HUES6 (cell line): ENCODE results near the gene COL23A1.

ENCODE experiments used
- H3K27ac ChIP-seq: 2 replicates; pipeline ENCODE4 v1.7.0; 2013; ENCODE audit warnings: low read depth, mild to moderate bottlenecking, low read length, inconsistent platforms
- H3K27me3 ChIP-seq: 2 replicates; pipeline ENCODE4 v1.6.1; 2013; ENCODE audit warnings: low read length; ENCODE audit not compliant: control insufficient read depth, insufficient read depth
- H3K36me3 ChIP-seq: 2 replicates; pipeline ENCODE4 v1.6.1; 2013; ENCODE audit warnings: low read length; ENCODE audit not compliant: control insufficient read depth, insufficient read depth
- H3K4me1 ChIP-seq: 2 replicates; pipeline ENCODE4 v1.6.1; 2013; ENCODE audit warnings: low read length; ENCODE audit not compliant: control insufficient read depth, insufficient read depth
- H3K4me3 ChIP-seq: 2 replicates; pipeline ENCODE4 v1.5.1; 2013; ENCODE audit warnings: low read depth, low read length
- H3K9ac ChIP-seq: one replicate; pipeline ENCODE4 v1.6.1; 2013; ENCODE audit warnings: mild to moderate bottlenecking, low read length
- H3K9me3 ChIP-seq: 2 replicates; pipeline ENCODE4 v1.6.1; 2013; ENCODE audit warnings: low read depth, low read length; ENCODE audit not compliant: control insufficient read depth, insufficient read depth

The COL23A1 gene

GRCh38 chr5:178502401-178503100 lies 87.6 kb downstream of the COL23A1 start:
- H3K4me1 ChIP-seq: no peaks in the 10 kb centered on the region
- H3K4me3 ChIP-seq: no peak overlapping the region
- H3K9me3 ChIP-seq: peaks cover 12% of the 10 kb centered on the region
- H3K36me3 ChIP-seq: no peaks in the 10 kb centered on the region
- no peaks in the 10 kb centered on the region for H3K27me3 ChIP-seq
- H3K27ac ChIP-seq: no peak overlapping the region
- no peak overlapping the region for H3K9ac ChIP-seq

- peaks cover 4% of the 10 kb centered on the region; the same call in 1 of the 2 replicates for H3K9me3 ChIP-seq
- H3K27me3 ChIP-seq: no peaks in the 10 kb centered on the region
- no peak overlapping the region for H3K4me3 ChIP-seq
- H3K27ac ChIP-seq: no peak overlapping the region
- H3K4me1 ChIP-seq: no peaks in the 10 kb centered on the region
- H3K36me3 ChIP-seq: no peaks in the 10 kb centered on the region
- no peak overlapping the region for H3K9ac ChIP-seq
Observed at GRCh38 chr5:178499352-178499751, 90.8 kb downstream of the COL23A1 start.

- Histone ChIP-seq H3K4me1 (no peaks in the 10 kb centered on the region), H3K36me3 (no peaks in the 10 kb centered on the region), H3K4me3 (no peak overlapping the region), H3K9ac (no peak overlapping the region), H3K27me3 (no peaks in the 10 kb centered on the region), H3K9me3 (peaks cover 4% of the 10 kb centered on the region; the same call in 1 of the 2 replicates), H3K27ac (no peak overlapping the region)
Observed at GRCh38 chr5:178496642-178497041, 93.6 kb downstream of the COL23A1 start.

GRCh38 chr5:178496214-178496613 lies 94.0 kb downstream of the COL23A1 start:
- peaks cover 3% of the 10 kb centered on the region; the same call in 1 of the 2 replicates for H3K9me3 ChIP-seq
- H3K4me3 ChIP-seq: no peak overlapping the region
- H3K4me1 ChIP-seq: no peaks in the 10 kb centered on the region
- H3K9ac ChIP-seq: no peak overlapping the region
- H3K27ac ChIP-seq: no peak overlapping the region
- H3K36me3 ChIP-seq: no peaks in the 10 kb centered on the region
- H3K27me3 ChIP-seq: no peaks in the 10 kb centered on the region

- no peaks in the 10 kb centered on the region for H3K36me3 ChIP-seq
- H3K27ac ChIP-seq: no peak overlapping the region
- H3K9ac ChIP-seq: no peak overlapping the region
Observed at GRCh38 chr5:178495706-178496105, 94.5 kb downstream of the COL23A1 start.

GRCh38 chr5:178492278-178492677 lies 97.9 kb downstream of the COL23A1 start:
- H3K27me3 ChIP-seq: no peaks in the 10 kb centered on the region
- H3K36me3 ChIP-seq: no peaks in the 10 kb centered on the region
- no peak overlapping the region for H3K27ac ChIP-seq
- no peak overlapping the region for H3K4me3 ChIP-seq
- H3K4me1 ChIP-seq: peaks cover 8% of the 10 kb centered on the region
- no peak overlapping the region for H3K9ac ChIP-seq
- H3K9me3 ChIP-seq: peaks cover 9% of the 10 kb centered on the region; the same call in 1 of the 2 replicates

More at GRCh38 chr5:178495706-178496105, 94.5 kb downstream of the COL23A1 start:
- Histone ChIP-seq H3K27me3 (no peaks in the 10 kb centered on the region), H3K4me3 (no peak overlapping the region), H3K9me3 (peaks cover 1% of the 10 kb centered on the region; the same call in 1 of the 2 replicates), H3K4me1 (no peaks in the 10 kb centered on the region)

- no peak overlapping the region for H3K4me3 ChIP-seq
- H3K9me3 ChIP-seq: peaks cover 9% of the 10 kb centered on the region; the same call in 1 of the 2 replicates
- H3K36me3 ChIP-seq: no peaks in the 10 kb centered on the region
- no peaks in the 10 kb centered on the region for H3K27me3 ChIP-seq
- no peak overlapping the region for H3K27ac ChIP-seq
- H3K4me1 ChIP-seq: peaks cover 15% of the 10 kb centered on the region
- H3K9ac ChIP-seq: no peak overlapping the region
Observed at GRCh38 chr5:178490935-178491652, 99.1 kb downstream of the COL23A1 start.

- no peak overlapping the region for H3K27ac ChIP-seq
- no peaks in the 10 kb centered on the region for H3K36me3 ChIP-seq
- H3K4me1 ChIP-seq: peaks cover 19% of the 10 kb centered on the region
- no peaks in the 10 kb centered on the region for H3K27me3 ChIP-seq
- H3K9me3 ChIP-seq: peaks cover 9% of the 10 kb centered on the region; the same call in 1 of the 2 replicates
- H3K9ac ChIP-seq: no peak overlapping the region
- no peak overlapping the region for H3K4me3 ChIP-seq
Observed at GRCh38 chr5:178489271-178489976, 100.8 kb downstream of the COL23A1 start.

GRCh38 chr5:178488696-178489095 lies 101.5 kb downstream of the COL23A1 start:
- H3K36me3 ChIP-seq: no peaks in the 10 kb centered on the region
- H3K27me3 ChIP-seq: no peaks in the 10 kb centered on the region
- H3K9me3 ChIP-seq: peaks cover 9% of the 10 kb centered on the region; the same call in 1 of the 2 replicates
- H3K9ac ChIP-seq: no peak overlapping the region
- H3K27ac ChIP-seq: no peak overlapping the region
- no peak overlapping the region for H3K4me3 ChIP-seq
- H3K4me1 ChIP-seq: peaks cover 19% of the 10 kb centered on the region

GRCh38 chr5:178487911-178488600 lies 102.1 kb downstream of the COL23A1 start:
- Histone ChIP-seq H3K36me3 (no peaks in the 10 kb centered on the region), H3K9ac (no peak overlapping the region)

More at GRCh38 chr5:178487911-178488600, 102.1 kb downstream of the COL23A1 start:
- Histone ChIP-seq H3K27me3 (no peaks in the 10 kb centered on the region), H3K27ac (no peak overlapping the region), H3K4me3 (no peak overlapping the region), H3K4me1 (peaks cover 19% of the 10 kb centered on the region), H3K9me3 (peaks cover 9% of the 10 kb centered on the region; the same call in 1 of the 2 replicates)
